GM19035 (cell line): Measurements from ENCODE around the gene CCDC93.

Experiments
- ATAC-seq: cut with Tn5 transposase; IDR thresholded peaks from one replicate; pipeline ENCODE4 v1.9.1; 2021; ENCODE audit not compliant: unreplicated experiment

CCDC93 gene, protein sequence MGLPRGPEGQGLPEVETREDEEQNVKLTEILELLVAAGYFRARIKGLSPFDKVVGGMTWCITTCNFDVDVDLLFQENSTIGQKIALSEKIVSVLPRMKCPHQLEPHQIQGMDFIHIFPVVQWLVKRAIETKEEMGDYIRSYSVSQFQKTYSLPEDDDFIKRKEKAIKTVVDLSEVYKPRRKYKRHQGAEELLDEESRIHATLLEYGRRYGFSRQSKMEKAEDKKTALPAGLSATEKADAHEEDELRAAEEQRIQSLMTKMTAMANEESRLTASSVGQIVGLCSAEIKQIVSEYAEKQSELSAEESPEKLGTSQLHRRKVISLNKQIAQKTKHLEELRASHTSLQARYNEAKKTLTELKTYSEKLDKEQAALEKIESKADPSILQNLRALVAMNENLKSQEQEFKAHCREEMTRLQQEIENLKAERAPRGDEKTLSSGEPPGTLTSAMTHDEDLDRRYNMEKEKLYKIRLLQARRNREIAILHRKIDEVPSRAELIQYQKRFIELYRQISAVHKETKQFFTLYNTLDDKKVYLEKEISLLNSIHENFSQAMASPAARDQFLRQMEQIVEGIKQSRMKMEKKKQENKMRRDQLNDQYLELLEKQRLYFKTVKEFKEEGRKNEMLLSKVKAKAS

DNA sequence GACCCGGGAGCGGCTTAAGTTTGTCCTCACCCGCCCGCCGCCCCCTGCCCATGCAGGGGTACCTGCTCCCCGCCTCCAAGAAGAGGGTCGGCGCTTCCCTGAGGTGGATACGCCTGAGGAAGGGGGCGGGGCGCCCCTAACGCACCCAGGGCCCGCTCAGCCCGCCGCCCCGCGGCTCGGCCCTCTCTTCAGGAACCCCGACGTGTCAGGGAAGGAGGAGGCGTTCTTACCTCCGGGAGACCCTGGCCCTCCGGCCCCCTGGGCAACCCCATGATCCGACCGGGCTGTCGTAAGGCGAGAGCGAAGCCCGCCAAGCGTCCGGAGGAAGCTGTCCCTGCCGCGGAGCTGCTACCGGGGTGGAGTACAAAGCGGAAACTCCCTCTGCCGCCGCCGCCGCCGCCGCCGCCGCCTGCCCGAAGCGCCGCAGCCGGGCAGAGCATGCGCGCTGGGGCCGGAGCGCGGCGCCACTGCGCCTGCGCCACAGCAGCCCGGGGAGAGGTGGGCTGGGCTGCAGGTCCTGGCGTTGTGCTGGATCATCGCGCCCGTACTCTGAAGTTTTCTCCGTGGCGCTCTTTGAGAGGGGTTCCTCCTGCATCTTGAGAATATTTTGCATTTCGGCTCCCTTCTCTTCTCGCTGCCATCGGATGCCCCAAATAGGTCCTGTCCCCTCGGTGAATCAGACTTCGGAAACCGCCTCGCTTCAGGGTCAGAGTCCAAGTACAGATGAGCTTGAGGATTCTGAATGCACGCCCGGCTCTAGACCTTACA lies at the start of gene CCDC93:
Gene CCDC93 (minus strand): TSS at position 347 of the 768 bp plus-strand sequence. CDS start 75 bp downstream, at position 272.
- peak; percentile 89 for ATAC-seq

DNA sequence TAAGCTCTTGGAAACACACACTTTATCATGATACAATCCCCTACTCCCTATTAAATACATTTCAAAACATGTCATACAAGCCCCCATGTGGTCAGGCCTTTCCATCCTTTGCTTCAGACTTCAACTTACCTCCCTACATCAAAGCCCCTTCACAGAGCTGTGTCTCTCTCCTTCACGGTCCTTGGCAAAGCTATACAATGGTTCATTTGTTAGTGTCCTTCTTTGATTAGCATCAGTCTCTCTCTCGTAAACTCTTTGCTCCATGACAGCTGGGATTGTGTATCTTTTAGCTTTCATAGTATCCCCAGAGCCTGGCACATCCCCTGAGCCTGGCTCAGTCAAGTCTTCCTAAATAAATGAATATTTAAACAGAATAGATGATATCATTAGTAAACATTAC lies 48.8 kb upstream of the CCDC93 start:
- ATAC-seq: no peak

DNA sequence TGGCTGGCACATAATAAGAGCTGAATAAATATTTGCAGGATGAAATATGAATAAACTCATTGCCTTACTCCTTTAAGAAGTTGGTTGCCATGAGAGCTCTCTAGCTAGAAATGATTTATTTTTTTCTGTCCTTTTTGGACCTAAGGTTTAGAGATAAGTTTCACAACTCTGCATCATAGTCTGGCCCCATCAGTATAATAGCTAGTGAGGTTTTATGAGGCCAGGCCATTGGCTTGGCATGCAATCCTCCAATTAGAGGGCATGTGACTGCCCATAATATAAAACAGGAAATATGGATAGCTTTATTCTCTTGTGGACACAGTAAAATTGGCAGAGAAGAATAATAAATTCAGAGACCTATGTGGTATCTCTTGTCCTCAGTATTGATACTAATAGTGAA lies 48.2 kb upstream of the CCDC93 start:
- no peak for ATAC-seq

DNA sequence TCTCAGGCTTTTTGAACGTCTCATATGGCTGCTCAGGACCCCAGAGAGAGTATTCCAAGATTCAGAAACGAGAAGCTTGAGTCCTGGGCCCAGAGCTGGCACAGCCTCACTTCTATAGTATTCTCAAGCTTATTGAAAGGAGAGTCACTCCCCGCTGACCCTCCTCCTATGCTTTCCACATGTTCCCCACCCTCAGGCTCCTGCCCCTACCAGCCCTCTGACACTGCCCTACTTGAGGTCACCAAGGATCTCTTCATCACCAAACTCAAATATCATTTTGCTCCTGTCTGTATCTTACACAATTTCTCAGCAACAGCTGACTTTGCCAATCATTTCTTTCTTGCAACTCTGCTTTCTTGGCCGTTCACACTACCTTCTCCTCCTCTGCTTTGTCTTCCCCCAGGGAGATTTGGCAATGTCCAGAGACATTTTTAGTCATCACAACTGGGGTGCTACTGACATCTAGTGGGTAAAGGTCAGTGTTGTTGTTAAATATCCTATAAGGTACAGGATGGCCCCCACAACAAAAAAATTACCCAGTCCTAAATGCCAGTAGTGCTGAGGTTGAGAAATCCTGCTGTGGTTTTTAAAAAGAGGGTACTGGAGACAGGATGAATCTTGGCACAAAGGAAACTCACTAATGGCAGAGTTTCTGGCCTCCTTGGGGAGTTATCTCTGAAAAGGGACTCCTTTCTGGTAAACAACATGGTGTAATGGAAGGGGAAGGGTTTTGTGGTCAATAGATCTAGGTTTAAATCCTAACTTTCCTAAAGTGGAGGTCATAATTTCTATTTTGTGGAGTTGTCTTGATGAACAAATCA lies 47.5 kb upstream of the CCDC93 start:
- ATAC-seq: peak; percentile 75

DNA sequence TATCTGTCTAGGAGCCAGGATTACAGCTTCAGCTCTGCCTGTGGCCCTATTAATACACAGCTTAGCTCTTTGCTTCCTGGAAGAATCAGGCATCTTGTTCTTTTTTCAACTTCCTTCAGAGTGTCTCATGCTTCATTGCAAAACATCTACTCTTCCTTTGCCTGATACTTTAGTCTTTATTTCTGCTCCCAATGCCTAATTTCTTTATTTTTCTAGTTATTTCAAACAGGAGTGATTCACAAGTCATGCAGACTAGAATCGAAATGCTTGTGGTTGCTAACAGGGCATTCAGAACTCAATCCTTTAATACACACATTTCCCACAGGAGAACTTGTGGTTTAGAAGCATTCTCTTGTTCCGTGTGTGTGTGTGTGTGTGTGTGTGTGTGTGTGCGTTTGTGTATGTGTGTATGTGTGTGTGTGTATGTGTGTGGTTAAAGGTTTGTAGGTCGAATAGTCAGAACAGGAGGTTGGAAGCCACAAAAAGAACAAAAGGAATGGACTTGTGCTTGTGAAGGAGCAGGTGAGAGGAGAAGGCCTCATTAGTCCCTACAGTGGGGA lies 46.1 kb upstream of the CCDC93 start:
- no peak for ATAC-seq

DNA sequence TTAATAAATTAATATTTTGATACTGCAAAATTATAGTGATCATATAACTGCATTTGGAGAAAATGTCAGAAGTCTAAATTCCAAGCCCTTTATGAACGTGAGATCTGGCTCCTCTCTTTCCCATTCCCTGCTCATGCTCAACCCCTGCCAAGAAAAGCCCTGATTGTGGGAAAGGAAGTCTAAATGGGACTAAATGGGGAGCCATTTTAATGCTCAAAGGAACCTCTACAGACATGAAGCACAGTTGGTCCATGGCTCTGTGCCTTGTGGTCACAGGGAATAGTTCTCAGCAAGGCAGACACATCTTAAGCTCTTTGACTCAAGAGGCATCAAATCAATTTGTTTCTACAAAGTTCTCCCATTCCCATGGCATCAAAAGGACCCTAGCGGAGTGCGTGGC lies 45.1 kb upstream of the CCDC93 start:
- ATAC-seq: no peak

DNA sequence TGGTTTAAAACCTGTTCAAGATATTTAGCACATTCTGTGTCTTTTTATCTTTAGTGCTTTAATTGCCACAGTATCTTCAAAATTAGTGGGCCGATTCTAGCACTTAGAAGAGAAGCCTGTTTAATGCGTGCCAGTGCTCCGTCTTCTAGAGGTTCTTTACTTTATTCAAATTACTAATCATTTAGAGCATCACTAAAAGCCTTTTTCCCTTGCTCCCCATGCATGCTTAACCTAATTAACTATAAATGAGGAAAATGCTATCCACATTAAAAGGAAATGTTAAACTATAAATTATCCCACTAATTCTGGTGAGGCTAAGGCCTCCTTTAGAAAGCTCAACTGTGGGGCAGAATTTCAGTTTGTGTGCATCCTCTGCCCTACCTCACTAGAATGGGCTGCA lies 42.9 kb upstream of the CCDC93 start:
- ATAC-seq: no peak

DNA sequence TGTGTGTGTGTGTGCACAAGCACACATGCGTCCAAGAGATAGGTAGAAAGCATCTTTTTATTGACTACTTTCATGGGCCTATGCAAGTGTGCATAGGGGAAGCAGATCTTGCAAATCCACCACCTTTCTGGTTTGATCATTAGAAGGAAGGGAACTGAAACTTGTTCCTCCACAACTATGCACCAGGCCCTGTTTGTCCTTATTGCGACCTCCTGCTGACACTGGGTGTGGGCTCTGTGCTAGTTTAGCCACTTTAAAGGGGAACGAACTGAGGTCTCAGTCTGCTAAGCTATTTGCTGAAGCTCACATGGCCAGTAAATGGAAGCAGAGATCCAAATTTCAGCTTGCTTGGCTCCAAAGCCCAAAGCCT lies 42.3 kb upstream of the CCDC93 start:
- peak; percentile 77 for ATAC-seq

DNA sequence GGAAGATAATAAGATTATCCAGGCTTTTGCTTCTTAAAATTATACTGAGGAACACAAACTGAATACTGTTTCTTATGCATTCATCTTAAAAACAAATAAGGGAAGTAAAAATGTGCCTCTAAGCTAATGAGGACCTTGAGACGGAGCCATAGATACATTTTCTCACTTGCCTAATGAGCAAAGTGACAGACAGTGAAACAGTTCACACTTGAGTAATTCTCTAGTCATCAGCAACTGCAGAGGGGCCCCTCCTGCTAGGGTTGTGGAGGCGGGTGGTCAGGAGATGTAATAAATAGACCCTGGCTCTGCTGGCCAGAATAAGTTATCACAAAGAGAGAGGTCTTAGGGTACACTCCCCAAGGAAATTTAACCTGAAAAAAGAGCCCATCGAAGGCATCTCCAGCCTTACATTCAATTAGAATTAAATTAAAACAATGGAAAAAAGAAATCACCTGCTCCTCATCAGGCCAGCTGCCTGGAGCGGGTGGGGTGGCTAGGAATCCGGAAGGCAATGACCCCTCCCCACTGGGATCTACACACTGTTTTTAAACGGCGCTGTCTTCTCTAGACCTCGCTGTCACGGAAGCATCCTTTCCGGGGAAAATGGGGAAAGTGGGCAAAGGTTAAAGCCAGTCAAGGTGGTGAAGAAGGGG lies 41.8 kb upstream of the CCDC93 start:
- ATAC-seq: peak; percentile 93

DNA sequence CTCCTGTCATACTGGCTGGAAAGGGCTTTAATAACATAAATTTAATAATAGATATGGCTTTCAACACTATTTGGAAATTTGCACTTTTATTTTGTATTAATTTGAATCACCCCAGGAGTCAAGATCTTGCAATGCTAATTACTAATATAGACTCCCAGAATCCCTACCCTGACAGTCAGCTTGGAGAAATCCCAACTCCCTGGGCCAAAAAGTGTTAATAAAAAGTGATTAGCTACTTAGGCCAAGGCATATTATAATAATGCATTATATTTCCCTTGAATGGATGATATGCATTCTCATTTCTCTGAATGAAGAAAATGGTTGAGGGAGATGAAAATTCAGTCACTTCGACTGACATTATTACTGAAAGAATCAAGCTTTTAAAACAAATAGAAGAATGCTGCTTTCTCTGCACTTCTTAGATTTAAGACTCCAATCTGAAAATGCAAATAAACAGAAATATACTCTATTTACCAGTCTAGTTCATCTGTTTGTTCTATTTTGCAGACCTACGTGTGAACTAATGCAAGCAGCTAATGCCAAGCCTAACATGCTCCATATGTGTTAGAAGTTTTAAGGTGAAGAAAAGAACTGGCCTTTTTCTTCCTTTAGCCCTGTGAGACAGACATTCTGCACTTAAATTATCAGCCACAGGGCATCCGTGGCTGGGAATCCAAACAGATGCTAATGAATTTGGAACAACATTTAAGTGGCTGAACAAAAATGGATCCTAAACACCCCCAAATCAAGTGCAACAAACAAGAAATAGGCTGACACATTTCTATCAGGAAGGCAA lies 40.5 kb upstream of the CCDC93 start:
- ATAC-seq: no peak

DNA sequence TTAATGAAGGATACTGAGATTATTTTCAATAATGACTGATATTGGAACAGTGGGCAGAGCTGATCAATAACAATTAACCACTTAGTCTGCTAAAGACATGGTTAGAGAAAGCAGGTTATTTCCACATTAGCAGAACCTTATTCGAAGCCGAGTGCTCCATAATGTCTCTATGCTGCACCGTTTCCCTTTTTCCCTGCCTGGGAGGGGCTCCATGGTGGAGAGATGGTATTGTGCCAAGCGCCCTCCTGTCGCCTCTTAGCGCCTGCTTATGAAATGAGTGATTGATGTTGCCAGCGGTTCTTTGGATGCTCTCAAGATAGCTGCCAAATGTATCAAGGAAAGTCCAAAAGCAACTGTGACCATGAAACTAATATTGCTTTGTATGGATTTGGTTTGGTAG lies 39.8 kb upstream of the CCDC93 start:
- ATAC-seq: no peak

DNA sequence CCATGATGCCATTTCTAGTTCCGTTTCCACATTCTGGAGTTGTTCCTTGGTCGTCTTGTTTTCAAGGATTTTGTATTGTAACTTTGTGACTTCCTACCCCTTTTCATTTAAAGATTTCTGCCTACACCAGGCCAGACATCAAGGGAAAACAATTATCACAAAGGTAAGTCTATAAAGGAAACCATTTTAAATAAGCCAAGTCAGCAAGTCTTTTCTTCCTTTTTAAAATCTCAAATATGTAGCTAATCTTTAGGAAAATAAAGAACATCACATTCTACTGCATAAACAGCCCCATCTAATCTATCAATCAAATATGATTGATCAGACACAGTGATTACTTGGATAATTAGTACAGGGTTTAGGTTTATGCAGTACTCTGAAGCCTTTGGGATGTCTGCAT lies 38.6 kb upstream of the CCDC93 start:
- no peak for ATAC-seq

DNA sequence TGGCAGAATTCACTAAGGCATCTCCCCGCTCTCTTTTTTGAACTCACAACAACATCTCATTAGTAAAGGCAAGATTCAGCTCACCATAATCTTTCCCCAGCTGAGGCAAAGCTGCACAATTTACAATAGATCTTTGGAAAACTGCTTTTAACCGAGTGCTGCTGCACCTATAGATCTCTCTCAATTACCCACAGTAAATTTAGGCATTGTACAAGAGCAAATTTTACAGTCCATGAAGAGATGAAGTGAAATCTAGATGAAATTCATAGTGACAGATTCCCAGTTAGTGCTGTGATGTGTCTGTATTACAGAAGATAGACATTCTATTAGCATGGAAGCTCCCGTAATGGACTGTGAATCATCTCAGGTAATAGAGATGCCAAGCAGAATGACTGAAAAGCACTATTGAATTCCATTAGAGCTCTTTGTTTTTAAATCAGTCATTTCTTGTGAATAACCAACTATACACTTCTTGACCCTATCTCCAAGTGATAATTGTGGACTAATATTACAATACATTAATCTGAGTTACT lies 38.0 kb upstream of the CCDC93 start:
- no peak for ATAC-seq

DNA sequence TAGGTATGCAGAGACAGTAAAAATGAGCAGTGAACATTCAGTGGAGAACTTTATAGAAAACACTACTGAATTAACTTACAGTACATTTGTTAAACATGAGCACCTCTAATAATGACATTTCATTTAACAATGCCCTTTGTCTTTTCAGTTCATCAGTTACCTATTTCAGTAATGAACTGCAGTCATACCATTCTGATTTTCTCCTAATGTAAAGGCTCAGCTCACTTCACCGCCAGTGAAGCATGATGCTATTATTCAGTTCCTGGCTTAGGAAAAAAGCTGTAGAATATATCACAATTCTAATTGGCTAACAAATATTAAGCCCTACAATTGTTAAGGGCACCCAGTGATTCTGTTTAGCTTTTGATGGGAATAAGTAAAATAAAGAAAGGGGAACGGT lies 37.1 kb upstream of the CCDC93 start:
- ATAC-seq: no peak

DNA sequence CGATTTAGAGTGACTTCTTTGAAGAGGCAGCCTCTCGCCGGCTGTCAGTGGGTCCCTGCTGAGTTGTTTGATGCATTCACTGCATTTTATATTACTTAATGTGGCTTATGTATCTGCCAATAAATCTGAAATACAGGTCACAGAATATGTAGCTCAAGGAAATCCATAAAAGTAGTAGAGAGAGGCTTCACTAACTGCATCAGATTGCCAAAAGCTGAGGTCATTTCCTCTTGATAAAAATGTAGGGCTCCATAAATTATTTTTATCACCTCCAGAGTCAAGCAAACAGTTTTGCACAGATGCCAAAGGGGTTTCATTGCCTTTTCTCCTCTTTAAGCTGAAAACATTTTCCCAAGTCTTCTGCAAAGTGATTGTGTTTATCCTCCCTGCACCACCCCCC lies 36.5 kb upstream of the CCDC93 start:
- ATAC-seq: no peak

DNA sequence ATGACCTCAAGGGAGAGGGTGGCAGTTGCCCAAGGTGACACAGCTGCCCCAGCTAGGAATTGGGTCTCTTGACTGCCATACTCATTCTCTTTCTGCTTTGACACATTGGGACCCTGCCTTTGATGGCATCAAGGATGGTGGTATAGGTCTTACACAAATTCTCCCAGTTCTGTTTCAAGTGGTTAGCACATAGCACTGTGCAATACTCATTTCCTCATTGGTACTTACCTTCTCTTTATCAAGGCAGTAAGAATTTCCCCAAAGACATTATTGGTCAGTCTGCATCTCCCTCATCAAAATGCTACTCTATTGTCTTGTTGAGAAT lies 35.9 kb upstream of the CCDC93 start:
- no peak for ATAC-seq

DNA sequence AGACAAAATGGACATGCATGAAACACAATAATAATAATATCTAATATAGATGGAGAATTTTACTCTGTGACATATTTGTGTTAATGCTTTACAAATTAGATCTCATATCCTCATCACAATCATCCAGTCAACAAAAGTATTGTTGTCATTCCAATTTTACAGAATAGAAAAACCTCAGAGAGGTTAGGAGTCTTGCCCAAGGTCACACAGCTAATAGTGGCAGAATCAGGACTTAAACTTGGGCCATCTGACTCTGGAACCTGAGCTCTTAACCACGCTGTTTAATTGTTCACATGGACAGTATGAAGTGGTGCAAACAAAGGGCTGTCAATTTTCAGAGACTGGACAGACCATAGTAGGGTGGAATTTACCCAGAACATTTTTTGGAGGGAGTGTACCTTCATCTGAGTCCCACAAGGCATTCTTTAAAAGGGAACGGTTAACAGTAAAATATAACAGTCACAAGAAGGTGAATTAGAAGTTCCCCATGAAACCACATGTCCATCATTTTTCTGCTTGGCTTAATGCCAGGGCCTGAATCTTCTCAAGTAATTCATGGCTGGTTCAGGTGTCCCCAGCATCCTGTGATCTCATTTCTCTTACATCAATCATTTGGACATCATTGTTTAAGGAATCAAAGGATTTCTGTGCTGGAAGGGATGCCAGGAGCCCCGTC lies 35.4 kb upstream of the CCDC93 start:
- ATAC-seq: no peak

DNA sequence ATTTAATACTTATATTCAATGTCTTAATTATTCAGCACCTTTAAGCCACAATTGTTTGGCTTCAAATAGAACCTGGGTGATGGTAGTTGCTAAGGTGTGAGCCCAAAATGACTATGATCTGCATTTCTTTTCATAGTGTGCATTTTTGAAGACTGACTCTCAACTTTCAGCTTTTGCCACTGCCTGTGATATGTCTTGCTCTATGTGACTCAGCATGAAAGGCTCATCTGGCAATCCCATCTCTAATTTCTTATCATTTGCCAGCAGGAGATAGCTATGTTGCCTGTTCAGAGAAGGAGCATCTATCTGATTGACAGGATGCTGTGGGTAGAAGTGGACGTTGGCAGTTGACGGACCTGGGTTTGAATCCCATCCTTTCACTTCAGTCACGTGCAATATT lies 34.5 kb upstream of the CCDC93 start:
- no peak for ATAC-seq

DNA sequence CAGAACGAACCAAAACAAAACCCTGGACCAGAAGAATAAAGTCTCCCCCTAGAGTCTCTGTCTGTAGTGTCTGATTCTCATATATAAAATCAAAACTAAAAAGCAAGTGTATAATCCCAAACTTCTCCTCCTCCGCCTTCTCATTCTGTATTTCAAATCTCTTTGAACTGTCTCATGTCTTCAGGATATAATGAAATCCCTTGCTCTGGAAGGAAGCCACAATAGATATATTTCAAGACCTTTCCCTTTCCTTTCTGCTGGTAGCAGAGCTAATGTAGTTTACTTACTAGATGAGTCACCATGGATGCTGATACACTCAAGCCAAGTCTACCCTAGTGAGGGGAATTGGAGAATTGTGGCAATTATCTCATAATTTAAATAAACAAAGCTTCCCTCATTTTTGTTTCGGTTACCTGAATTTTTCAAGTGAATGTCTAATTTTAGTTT lies 33.5 kb upstream of the CCDC93 start:
- no peak for ATAC-seq
